ENCODE data around the gene KRTAP4-5. TPM values are rescaled to one million over a fixed set of nuclear protein-coding genes. Genes with fewer than 3 reads are reported as not detected.
"Not testable (repeated sequence)": the region's sequence is repeated elsewhere in the genome, so short reads cannot be mapped to it uniquely, and the experiment has no call there.

KRTAP4-5 gene
- total RNA-seq, 2 experiments from 2014 or later, result not detected

- Histone ChIP-seq H2AFZ (ENCODE audit: low read length) (no peak overlapping the region), H3K4me2 (ENCODE audit: low read length) (no peak overlapping the region), H3K36me3 (ENCODE audit: insufficient read depth, low read length) (no peaks in the 10 kb centered on the region), H3K79me2 (ENCODE audit: insufficient read depth, low read depth, low read length) (no peaks in the 10 kb centered on the region), H3K27ac (ENCODE audit: low read depth, low read length, poor library complexity, severe bottlenecking) (no peak overlapping the region), H3K9me3 (ENCODE audit: low read length) (no peaks in the 10 kb centered on the region), H3K4me3 (ENCODE audit: low read depth, low read length, poor library complexity, severe bottlenecking) (no peak overlapping the region), H4K20me1 (ENCODE audit: insufficient read depth, low read length) (no peaks in the 10 kb centered on the region), H3K9me2 (ENCODE audit: insufficient read depth, low read length) (no peaks in the 10 kb centered on the region), H3K4me1 (ENCODE audit: insufficient read depth, low read length, poor library complexity, severe bottlenecking) (no peaks in the 10 kb centered on the region)
- intact Hi-C loops (cut with micrococcal nuclease; ENCODE audit: unreplicated experiment), result no loop called here
- POLR2A ChIA-PET, result no interaction called here
- DNase-seq (ENCODE audit: low spot score), result no peak
- CTCF ChIA-PET (ENCODE audit: unreplicated experiment), result no interaction called here
- BruUV-seq (replicated peaks), result no TSS peak
- no peak for TF ChIP-seq EZH2phosphoT487 (IDR thresholded peaks at IDR 0.05; ENCODE audit: borderline replicate concordance, low read depth, low read length)
- TF ChIP-seq CTCF (conservative IDR thresholded peaks at IDR 0.05; ENCODE audit: low read length), result no peak
Observed at GRCh38 chr17:41167561-41167960, 17.9 kb upstream of the KRTAP4-5 start.

- no peak for TF ChIP-seq CTCF (conservative IDR thresholded peaks at IDR 0.05; ENCODE audit: low read length)
- no peak for TF ChIP-seq EZH2phosphoT487 (IDR thresholded peaks at IDR 0.05; ENCODE audit: borderline replicate concordance, low read depth, low read length)
- intact Hi-C loops (cut with micrococcal nuclease; ENCODE audit: unreplicated experiment), result no loop called here
- H3K4me1 ChIP-seq (ENCODE audit: insufficient read depth, low read length, poor library complexity, severe bottlenecking), result no peaks in the 10 kb centered on the region
- DNase-seq (ENCODE audit: low spot score), result no peak
- no peaks in the 10 kb centered on the region for H3K79me2 ChIP-seq (ENCODE audit: insufficient read depth, low read depth, low read length)
- no peaks in the 10 kb centered on the region for H3K9me3 ChIP-seq (ENCODE audit: low read length)
- POLR2A ChIA-PET, result no interaction called here
- no peak overlapping the region for H2AFZ ChIP-seq (ENCODE audit: low read length)
- CTCF ChIA-PET (ENCODE audit: unreplicated experiment), result no interaction called here
- no peak overlapping the region for H3K27ac ChIP-seq (ENCODE audit: low read depth, low read length, poor library complexity, severe bottlenecking)
- no peak overlapping the region for H3K4me2 ChIP-seq (ENCODE audit: low read length)
- no peak overlapping the region for H3K4me3 ChIP-seq (ENCODE audit: low read depth, low read length, poor library complexity, severe bottlenecking)
- no TSS peak for BruUV-seq (replicated peaks)
- no peaks in the 10 kb centered on the region; the same call in 1 of the 2 replicates for H4K20me1 ChIP-seq (ENCODE audit: insufficient read depth, low read length)
- H3K36me3 ChIP-seq (ENCODE audit: insufficient read depth, low read length), result no peaks in the 10 kb centered on the region
- no peaks in the 10 kb centered on the region for H3K9me2 ChIP-seq (ENCODE audit: insufficient read depth, low read length)
Observed at GRCh38 chr17:41163828-41164227, 14.2 kb upstream of the KRTAP4-5 start.

GRCh38 chr17:41160648-41161047 lies 11.0 kb upstream of the KRTAP4-5 start, which contains the start of gene KRTAP4-4:
Gene KRTAP4-4 (minus strand): TSS chr17:41160748. CDS start chr17:41160691, 57 bp downstream.
- Histone ChIP-seq H3K36me3 (ENCODE audit: insufficient read depth, low read length) (no peaks in the 10 kb centered on the region), H4K20me1 (ENCODE audit: insufficient read depth, low read length) (no peaks in the 10 kb centered on the region; the same call in 1 of the 2 replicates), H3K9me2 (ENCODE audit: insufficient read depth, low read length) (no peaks in the 10 kb centered on the region), H3K4me3 (ENCODE audit: low read depth, low read length, poor library complexity, severe bottlenecking) (no peak within 1 kb of the TSS), H3K4me1 (ENCODE audit: insufficient read depth, low read length, poor library complexity, severe bottlenecking) (no peaks in the 10 kb centered on the region), H3K27ac (ENCODE audit: low read depth, low read length, poor library complexity, severe bottlenecking) (no peak within 1 kb of the TSS), H3K4me2 (ENCODE audit: low read length) (no peak within 1 kb of the TSS), H2AFZ (ENCODE audit: low read length) (no peak within 1 kb of the TSS), H3K9me3 (ENCODE audit: low read length) (no peaks in the 10 kb centered on the region), H3K79me2 (ENCODE audit: insufficient read depth, low read depth, low read length) (no peaks in the 10 kb centered on the region)
- intact Hi-C loops (cut with micrococcal nuclease; ENCODE audit: unreplicated experiment), result no loop called here
- BruUV-seq (replicated peaks), result no TSS peak
- no peak for DNase-seq (ENCODE audit: low spot score)
- TF ChIP-seq CTCF (conservative IDR thresholded peaks at IDR 0.05; ENCODE audit: low read length) (no peak), EZH2phosphoT487 (IDR thresholded peaks at IDR 0.05; ENCODE audit: borderline replicate concordance, low read depth, low read length) (no peak)
- ChIA-PET CTCF (ENCODE audit: unreplicated experiment) (no interaction called here), POLR2A (no interaction called here)

- H3K27ac ChIP-seq (ENCODE audit: low read depth, low read length, poor library complexity, severe bottlenecking); CTCF ChIA-PET (ENCODE audit: unreplicated experiment): not testable (repeated sequence)
Observed at GRCh38 chr17:41160190-41160589, 10.6 kb upstream of the KRTAP4-5 start.

More at GRCh38 chr17:41160190-41160589, 10.6 kb upstream of the KRTAP4-5 start:
- H4K20me1 ChIP-seq (ENCODE audit: insufficient read depth, low read length); BruUV-seq (replicated peaks); H3K79me2 ChIP-seq (ENCODE audit: insufficient read depth, low read depth, low read length); H3K4me3 ChIP-seq (ENCODE audit: low read depth, low read length, poor library complexity, severe bottlenecking); H3K36me3 ChIP-seq (ENCODE audit: insufficient read depth, low read length); H3K4me1 ChIP-seq (ENCODE audit: insufficient read depth, low read length, poor library complexity, severe bottlenecking); H3K9me3 ChIP-seq (ENCODE audit: low read length); intact Hi-C loops (cut with micrococcal nuclease; ENCODE audit: unreplicated experiment); H2AFZ ChIP-seq (ENCODE audit: low read length); POLR2A ChIA-PET; DNase-seq (ENCODE audit: low spot score); H3K9me2 ChIP-seq (ENCODE audit: insufficient read depth, low read length); H3K4me2 ChIP-seq (ENCODE audit: low read length): not testable (repeated sequence)

All from OCI-LY7 (cell line).